Hepatocyte (in vitro differentiated cells): ENCODE results near the gene KRT85. TPM values are rescaled to one million over a fixed set of nuclear protein-coding genes. Genes with fewer than 3 reads are reported as not detected.

Experiments used
- DNase-seq: peaks from one replicate; pipeline ENCODE4 v3.0.0-alpha.2; 2016; ENCODE audit warnings: low spot score
- H2AFZ ChIP-seq: fragments of 200-600 bp; sonication (generic); 2 replicates; pipeline ENCODE4 v1.6.0; 2016; ENCODE audit warnings: antibody characterized with exemption, mild to moderate bottlenecking
- H3K27ac ChIP-seq: fragments of 200-600 bp; sonication (generic); 2 replicates; pipeline ENCODE4 v1.5.1; 2016; ENCODE audit warnings: mild to moderate bottlenecking
- H3K27me3 ChIP-seq: fragments of 200-600 bp; sonication (generic); 2 replicates; pipeline ENCODE4 v1.6.1; 2016
- H3K36me3 ChIP-seq: fragments of 200-600 bp; sonication (generic); replicated peaks from 2 replicates; pipeline ENCODE4 v1.5.1; 2016; ENCODE audit warnings: low read depth; ENCODE audit not compliant: insufficient read depth
- H3K4me1 ChIP-seq: fragments of 200-600 bp; sonication (generic); 2 replicates; pipeline ENCODE4 v1.5.1; 2016; ENCODE audit warnings: mild to moderate bottlenecking, moderate library complexity; ENCODE audit not compliant: insufficient read depth
- H3K4me2 ChIP-seq: fragments of 200-600 bp; sonication (generic); 2 replicates; pipeline ENCODE4 v1.6.0; 2016
- H3K4me3 ChIP-seq: fragments of 200-600 bp; sonication (generic); 2 replicates; pipeline ENCODE4 v1.5.1; 2016; ENCODE audit warnings: mild to moderate bottlenecking
- H3K79me2 ChIP-seq: fragments of 200-600 bp; sonication (generic); 2 replicates; pipeline ENCODE4 v1.6.0; 2017; ENCODE audit warnings: mild to moderate bottlenecking
- H3K9me2 ChIP-seq: fragments of 200-600 bp; sonication (generic); replicated peaks from 2 replicates; pipeline ENCODE4 v1.6.0; 2017; ENCODE audit warnings: mild to moderate bottlenecking; ENCODE audit not compliant: insufficient read depth
- H3K9me3 ChIP-seq: fragments of 200-600 bp; sonication (generic); 2 replicates; pipeline ENCODE4 v1.5.1; 2016; ENCODE audit warnings: low read depth, mild to moderate bottlenecking
- H4K20me1 ChIP-seq: fragments of 200-600 bp; sonication (generic); 2 replicates; pipeline ENCODE4 v1.6.0; 2016; ENCODE audit warnings: mild to moderate bottlenecking; ENCODE audit not compliant: insufficient read depth, poor library complexity, severe bottlenecking
- EZH2 ChIP-seq: fragments of 200-600 bp; sonication (generic); IDR thresholded peaks from 2 replicates; pipeline ENCODE4 v1.6.1; 2016; ENCODE audit warnings: antibody characterized with exemption, mild to moderate bottlenecking, borderline replicate concordance
- EZH2phosphoT487 ChIP-seq: fragments of 200-600 bp; sonication (generic); IDR thresholded peaks from one replicate; pipeline ENCODE4 v1.6.1; 2018; ENCODE audit warnings: antibody characterized with exemption, mild to moderate bottlenecking, low read depth, moderate library complexity; ENCODE audit not compliant: unreplicated experiment, severe bottlenecking
- WGBS: methylation state at CpG from one replicate; pipeline ENCODE4 v1.1.6; 2016; ENCODE audit warnings: low lambda C conversion rate; ENCODE audit errors: missing lambda C conversion rate; 5-methylcytosine and 5-hydroxymethylcytosine counted together
- polyA plus RNA-seq: library from polyadenylated mRNA; unstranded; fragments of >200 nt; fragmentation: Nextera tagmentation; extraction: Ambion mirVana; gene quantifications from 2 replicates; pipeline ENCODE4 v1.2.1, GENCODE V29; 2016
- total RNA-seq: library from RNA; depleted of rRNA; stranded (reverse); fragments of >200 nt; gene quantifications from 2 replicates; pipeline ENCODE4 v1.2.3, GENCODE V29; 2014
- TF ChIP-seq, protein P1 (sequence below): fragments of 200-600 bp; sonication (generic); IDR thresholded peaks from 2 replicates; pipeline ENCODE4 v1.5.1; 2016; ENCODE audit warnings: antibody characterized with exemption, mild to moderate bottlenecking; ENCODE audit not compliant: poor library complexity

KRT85 gene
- total and polyA plus RNA-seq, 2 experiments from 2014 or later, result not detected

DNA sequence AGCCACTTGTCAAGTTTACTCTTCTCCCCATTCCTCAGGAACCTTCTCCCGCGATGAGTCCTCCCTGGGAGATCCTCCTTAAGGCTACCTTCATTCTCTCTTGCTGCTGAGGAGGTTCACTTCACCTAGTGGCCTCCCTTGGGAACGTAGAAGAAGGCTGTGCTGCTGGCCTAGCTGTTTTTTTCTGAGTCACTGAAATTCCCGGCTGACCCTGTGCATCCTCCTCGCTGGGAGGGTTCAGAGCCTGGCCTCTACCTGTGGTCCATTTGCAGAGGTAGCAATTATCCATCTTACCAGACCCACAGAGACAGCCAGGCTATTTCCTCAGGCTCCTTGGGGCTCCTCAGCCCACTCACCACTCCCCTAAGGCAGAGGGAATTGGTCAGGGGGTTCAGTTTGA is 34.2 kb upstream of the KRT85 start:
- Histone ChIP-seq H3K4me3 (no peak overlapping the region), H3K79me2 (no peaks in the 10 kb centered on the region), H3K9me3 (no peaks in the 10 kb centered on the region), H3K4me1 (no peaks in the 10 kb centered on the region), H4K20me1 (no peaks in the 10 kb centered on the region), H2AFZ (no peak overlapping the region), H3K27ac (no peak overlapping the region), H3K9me2 (no peaks in the 10 kb centered on the region), H3K4me2 (no peak overlapping the region), H3K36me3 (no peaks in the 10 kb centered on the region), H3K27me3 (no peaks in the 10 kb centered on the region)
- no peak for DNase-seq
- TF ChIP-seq, protein P1, sequence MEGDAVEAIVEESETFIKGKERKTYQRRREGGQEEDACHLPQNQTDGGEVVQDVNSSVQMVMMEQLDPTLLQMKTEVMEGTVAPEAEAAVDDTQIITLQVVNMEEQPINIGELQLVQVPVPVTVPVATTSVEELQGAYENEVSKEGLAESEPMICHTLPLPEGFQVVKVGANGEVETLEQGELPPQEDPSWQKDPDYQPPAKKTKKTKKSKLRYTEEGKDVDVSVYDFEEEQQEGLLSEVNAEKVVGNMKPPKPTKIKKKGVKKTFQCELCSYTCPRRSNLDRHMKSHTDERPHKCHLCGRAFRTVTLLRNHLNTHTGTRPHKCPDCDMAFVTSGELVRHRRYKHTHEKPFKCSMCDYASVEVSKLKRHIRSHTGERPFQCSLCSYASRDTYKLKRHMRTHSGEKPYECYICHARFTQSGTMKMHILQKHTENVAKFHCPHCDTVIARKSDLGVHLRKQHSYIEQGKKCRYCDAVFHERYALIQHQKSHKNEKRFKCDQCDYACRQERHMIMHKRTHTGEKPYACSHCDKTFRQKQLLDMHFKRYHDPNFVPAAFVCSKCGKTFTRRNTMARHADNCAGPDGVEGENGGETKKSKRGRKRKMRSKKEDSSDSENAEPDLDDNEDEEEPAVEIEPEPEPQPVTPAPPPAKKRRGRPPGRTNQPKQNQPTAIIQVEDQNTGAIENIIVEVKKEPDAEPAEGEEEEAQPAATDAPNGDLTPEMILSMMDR, result no peak
- TF ChIP-seq EZH2phosphoT487 (no peak), EZH2 (no peak)
- WGBS, result 87% methylated on average over 5 of the region's 5 CpGs

DNA sequence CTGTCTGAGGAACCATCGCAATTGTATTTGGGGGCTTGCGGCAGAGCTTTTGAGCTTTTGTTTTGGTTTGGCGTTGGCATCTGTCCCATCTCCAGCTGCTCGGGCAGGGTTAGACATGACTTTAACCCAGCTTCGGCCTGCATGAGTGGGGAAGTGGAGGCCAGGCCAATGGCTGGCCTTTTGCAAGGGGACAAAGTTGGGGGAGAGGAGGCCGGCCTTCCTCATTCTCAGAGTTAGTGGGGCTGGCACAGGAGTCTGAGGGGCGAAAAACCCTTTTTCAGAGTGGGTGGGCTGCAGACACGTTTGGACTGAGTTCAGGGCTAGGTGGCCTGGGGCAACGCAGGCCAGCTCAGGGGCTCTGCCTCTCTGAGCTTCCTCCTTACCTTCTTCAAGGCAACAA is 33.6 kb upstream of the KRT85 start:
- no peaks in the 10 kb centered on the region for H3K79me2 ChIP-seq
- H3K4me1 ChIP-seq, result no peaks in the 10 kb centered on the region
- no peak overlapping the region for H3K4me3 ChIP-seq
- no peaks in the 10 kb centered on the region for H3K36me3 ChIP-seq
- TF ChIP-seq EZH2 (no peak), EZH2phosphoT487 (no peak)
- TF ChIP-seq, protein P1, result no peak
- H3K4me2 ChIP-seq, result no peak overlapping the region
- H4K20me1 ChIP-seq, result no peaks in the 10 kb centered on the region
- H3K27me3 ChIP-seq, result no peaks in the 10 kb centered on the region
- DNase-seq, result no peak
- whole genome bisulfite sequencing, result 91% methylated on average over 9 of the region's 9 CpGs
- no peak overlapping the region for H2AFZ ChIP-seq
- H3K27ac ChIP-seq, result no peak overlapping the region
- no peaks in the 10 kb centered on the region for H3K9me2 ChIP-seq
- no peaks in the 10 kb centered on the region for H3K9me3 ChIP-seq

DNA sequence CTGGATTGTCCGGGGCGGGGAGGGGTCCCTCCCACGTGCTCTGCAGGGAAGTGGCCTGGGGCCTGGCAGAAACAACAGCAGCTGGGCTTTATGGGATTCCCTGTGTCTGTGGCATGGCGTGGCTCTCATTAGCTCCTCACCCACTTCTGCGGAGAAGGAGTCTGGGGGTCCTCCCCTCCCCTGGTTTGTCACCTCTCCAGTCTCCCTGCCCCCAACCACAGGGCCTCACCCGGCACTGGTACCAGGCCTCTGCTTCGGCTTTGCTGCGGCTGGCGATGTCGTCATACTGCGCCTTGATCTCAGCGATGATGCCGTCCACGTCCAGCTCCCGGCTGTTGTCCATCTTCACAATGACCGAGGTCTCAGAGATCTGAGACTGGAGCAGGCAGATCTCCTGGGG is 32.5 kb upstream of the KRT85 start:
- H4K20me1 ChIP-seq, result no peaks in the 10 kb centered on the region
- H3K36me3 ChIP-seq, result no peaks in the 10 kb centered on the region
- H3K27me3 ChIP-seq, result no peaks in the 10 kb centered on the region
- no peaks in the 10 kb centered on the region for H3K4me1 ChIP-seq
- DNase-seq, result no peak
- H3K9me3 ChIP-seq, result no peaks in the 10 kb centered on the region
- TF ChIP-seq, protein P1, result no peak
- TF ChIP-seq EZH2phosphoT487 (no peak), EZH2 (no peak)
- H3K9me2 ChIP-seq, result no peaks in the 10 kb centered on the region
- no peak overlapping the region for H3K4me3 ChIP-seq
- no peak overlapping the region for H3K4me2 ChIP-seq
- no peak overlapping the region for H3K27ac ChIP-seq
- WGBS, result 93% methylated on average over 16 of the region's 16 CpGs
- H3K79me2 ChIP-seq, result no peaks in the 10 kb centered on the region
- H2AFZ ChIP-seq, result no peak overlapping the region

GRCh38 chr12:52398176-52398575 is 30.9 kb upstream of the KRT85 start:
- no peak for TF ChIP-seq EZH2phosphoT487
- TF ChIP-seq EZH2, result no peak
- TF ChIP-seq, protein P1, result no peak
- 89% methylated on average over 1 of the region's 1 CpG for WGBS

More at GRCh38 chr12:52398176-52398575, 30.9 kb upstream of the KRT85 start:
- Histone ChIP-seq H3K36me3 (no peaks in the 10 kb centered on the region), H3K4me2 (no peak overlapping the region), H4K20me1 (no peaks in the 10 kb centered on the region), H3K9me2 (no peaks in the 10 kb centered on the region), H2AFZ (no peak overlapping the region), H3K4me1 (no peaks in the 10 kb centered on the region), H3K79me2 (no peaks in the 10 kb centered on the region), H3K27me3 (no peaks in the 10 kb centered on the region), H3K4me3 (no peak overlapping the region), H3K27ac (no peak overlapping the region), H3K9me3 (no peaks in the 10 kb centered on the region)
- DNase-seq, result no peak
